Sigmoid colon (tissue), 7 donors: ENCODE data around the gene FOXN4. TPM values are rescaled to one million over a fixed set of nuclear protein-coding genes. Genes with fewer than 3 reads are reported as not detected.

Experiments
- DNase-seq: peaks from one replicate; pipeline ENCODE4 v3.0.0-alpha.2; 2019
- H3K27ac ChIP-seq, 4 donors: fragments of 200-600 bp; sonication (generic); one replicate each; pipeline ENCODE4 v1.5.1; 2016 to 2019; ENCODE audit warnings: mild to moderate bottlenecking in 1 of 4
- H3K27me3 ChIP-seq, 3 donors: fragments of 200-600 bp; sonication (generic); one replicate each; pipeline ENCODE4 v1.5.1; 2019; ENCODE audit warnings: mild to moderate bottlenecking in 1 of 3
- H3K36me3 ChIP-seq, 4 donors: fragments of 200-600 bp; sonication (generic); one replicate each; pipeline ENCODE4 v1.5.1; 2016 to 2019
- H3K4me1 ChIP-seq, 4 donors: fragments of 200-600 bp; sonication (generic); one replicate each; pipeline ENCODE4 v1.5.1; 2017 to 2019
- H3K4me3 ChIP-seq, 4 donors: fragments of 200-600 bp; sonication (generic); one replicate each; pipeline ENCODE4 v1.5.1; 2017 to 2019; ENCODE audit warnings: mild to moderate bottlenecking in 2 of 4, moderate library complexity in 1 of 4
- H3K9me3 ChIP-seq, 4 donors: fragments of 200-600 bp in 3 of 4; sonication (generic) in 3 of 4; one replicate each; pipeline versions ENCODE4 v1.5.1 to v1.6.1; 2013 to 2019
- EP300 ChIP-seq, 4 donors: sonication (generic); formaldehyde crosslinking; IDR thresholded peaks; one replicate each; pipeline ENCODE4 v1.6.1; 2017; ENCODE audit warnings: antibody characterized with exemption in 4 of 4
- POLR2A ChIP-seq, 2 donors: fragments of 450-650 bp; IDR thresholded peaks; one replicate each; pipeline ENCODE4 v1.6.1; 2016; ENCODE audit warnings: antibody characterized with exemption in 2 of 2, mild to moderate bottlenecking in 2 of 2, moderate library complexity in 2 of 2
- POLR2AphosphoS5 ChIP-seq, 4 donors: sonication (generic); formaldehyde crosslinking; IDR thresholded peaks; one replicate each; pipeline ENCODE4 v1.6.1; 2017; ENCODE audit warnings: antibody characterized with exemption in 4 of 4
- WGBS, 2 donors: extraction: QIAGEN DNeasy Blood & Tissue Kit; methylation state at CpG; one replicate each; pipeline ENCODE4 v1.1.7; 2013; 5-methylcytosine and 5-hydroxymethylcytosine counted together
- intact Hi-C: fragments of 100-400 bp; cut with DNase I; formaldehyde crosslinking; loops from one replicate; pipeline ENCODE4 v1.15.1; 2023
- polyA plus RNA-seq, 3 donors: library from polyadenylated mRNA; stranded (reverse); fragments of 200-250 nt; gene quantifications; one replicate each; pipeline ENCODE4 v1.2.3, GENCODE V29; 2013
- total RNA-seq, 4 donors: library from RNA; depleted of rRNA; stranded (reverse); fragments of >200 nt; gene quantifications; one replicate each; pipeline ENCODE4 v1.1.0, GENCODE V29; 2016
- TF ChIP-seq, protein P1 (sequence below), 4 experiments: fragments of 450-650 bp in 3 of 4; fragments of 200-600 bp in 1 of 4; IDR thresholded peaks; one replicate each; pipeline ENCODE4 v1.5.1; 2016 to 2019; ENCODE audit warnings: antibody characterized with exemption in 4 of 4, mild to moderate bottlenecking in 3 of 4, moderate library complexity in 2 of 4
- donor health status: healthy with polysubstance abuse.
- donor health status: Bipolar disorder and iron deficiency.
- donor health status: healthy.

FOXN4 gene
- total and polyA plus RNA-seq, 7 donors = 0.06 to 1.9 (median 0.41) TPM; not detected in 4

- no peak overlapping the region for H3K4me3 ChIP-seq
- H3K9me3 ChIP-seq = no peaks in the 10 kb centered on the region
- intact Hi-C loops = no loop called here
- TF ChIP-seq, protein P1, sequence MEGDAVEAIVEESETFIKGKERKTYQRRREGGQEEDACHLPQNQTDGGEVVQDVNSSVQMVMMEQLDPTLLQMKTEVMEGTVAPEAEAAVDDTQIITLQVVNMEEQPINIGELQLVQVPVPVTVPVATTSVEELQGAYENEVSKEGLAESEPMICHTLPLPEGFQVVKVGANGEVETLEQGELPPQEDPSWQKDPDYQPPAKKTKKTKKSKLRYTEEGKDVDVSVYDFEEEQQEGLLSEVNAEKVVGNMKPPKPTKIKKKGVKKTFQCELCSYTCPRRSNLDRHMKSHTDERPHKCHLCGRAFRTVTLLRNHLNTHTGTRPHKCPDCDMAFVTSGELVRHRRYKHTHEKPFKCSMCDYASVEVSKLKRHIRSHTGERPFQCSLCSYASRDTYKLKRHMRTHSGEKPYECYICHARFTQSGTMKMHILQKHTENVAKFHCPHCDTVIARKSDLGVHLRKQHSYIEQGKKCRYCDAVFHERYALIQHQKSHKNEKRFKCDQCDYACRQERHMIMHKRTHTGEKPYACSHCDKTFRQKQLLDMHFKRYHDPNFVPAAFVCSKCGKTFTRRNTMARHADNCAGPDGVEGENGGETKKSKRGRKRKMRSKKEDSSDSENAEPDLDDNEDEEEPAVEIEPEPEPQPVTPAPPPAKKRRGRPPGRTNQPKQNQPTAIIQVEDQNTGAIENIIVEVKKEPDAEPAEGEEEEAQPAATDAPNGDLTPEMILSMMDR (IDR thresholded peaks at IDR 0.05) = no peak
- TF ChIP-seq POLR2AphosphoS5 (IDR thresholded peaks at IDR 0.05) (no peak), POLR2A (IDR thresholded peaks at IDR 0.05) (no peak), EP300 (IDR thresholded peaks at IDR 0.05) (no peak)
- no peak for DNase-seq
- H3K36me3 ChIP-seq = peaks cover 53 to 97% (median 61%) of the 10 kb centered on the region in 4 donors
- H3K27me3 ChIP-seq = no peaks in the 10 kb centered on the region
- no peak overlapping the region for H3K27ac ChIP-seq
- H3K4me1 ChIP-seq = peaks cover 0 to 25% (median 18%) of the 10 kb centered on the region in 4 donors
- WGBS, 2 donors = 95 to 96% methylated on average over 3 of the region's 3 CpGs
These were observed 45.6 kb downstream of the FOXN4 start for GRCh38 chr12:109263439-109263838.

- WGBS, 2 donors = 87 to 91% methylated on average over 2 of the region's 2 CpGs
- peaks cover 60 to 97% (median 64%) of the 10 kb centered on the region in 4 donors for H3K36me3 ChIP-seq
- intact Hi-C loops = no loop called here
These were observed 47.1 kb downstream of the FOXN4 start for GRCh38 chr12:109261939-109262338.

GRCh38 chr12:109261087-109261486 is 48.0 kb downstream of the FOXN4 start:
- Histone ChIP-seq H3K27me3 (no peaks in the 10 kb centered on the region), H3K36me3 (peaks cover 66 to 97% (median 67%) of the 10 kb centered on the region in 4 donors), H3K4me3 (no peak overlapping the region), H3K27ac (no peak overlapping the region), H3K4me1 (peaks cover 0 to 22% (median 14%) of the 10 kb centered on the region in 4 donors), H3K9me3 (no peaks in the 10 kb centered on the region)
- DNase-seq = no peak
- WGBS, 2 donors = 95 to 97% methylated on average over 1 of the region's 1 CpG
- TF ChIP-seq POLR2AphosphoS5 (IDR thresholded peaks at IDR 0.05) (no peak), EP300 (IDR thresholded peaks at IDR 0.05) (no peak), POLR2A (IDR thresholded peaks at IDR 0.05) (no peak)
- TF ChIP-seq, protein P1 (IDR thresholded peaks at IDR 0.05) = no peak
- intact Hi-C loops = no loop called here

More at GRCh38 chr12:109261939-109262338, 47.1 kb downstream of the FOXN4 start:
- TF ChIP-seq, protein P1 (IDR thresholded peaks at IDR 0.05) = no peak
- TF ChIP-seq POLR2A (IDR thresholded peaks at IDR 0.05) = no peak
- TF ChIP-seq POLR2AphosphoS5 (IDR thresholded peaks at IDR 0.05) = no peak
- no peak for TF ChIP-seq EP300 (IDR thresholded peaks at IDR 0.05)
- no peak overlapping the region for H3K27ac ChIP-seq
- H3K27me3 ChIP-seq = no peaks in the 10 kb centered on the region
- no peak overlapping the region for H3K4me3 ChIP-seq
- DNase-seq = no peak
- H3K9me3 ChIP-seq = no peaks in the 10 kb centered on the region
- H3K4me1 ChIP-seq = peaks cover 0 to 25% (median 18%) of the 10 kb centered on the region in 4 donors

- Histone ChIP-seq H3K27ac (no peak overlapping the region), H3K36me3 (peaks cover 64 to 97% (median 72%) of the 10 kb centered on the region in 4 donors), H3K4me3 (no peak overlapping the region), H3K9me3 (no peaks in the 10 kb centered on the region), H3K27me3 (no peaks in the 10 kb centered on the region), H3K4me1 (peaks cover 0 to 6% (median 2%) of the 10 kb centered on the region in 4 donors)
- no peak for TF ChIP-seq EP300 (IDR thresholded peaks at IDR 0.05)
- TF ChIP-seq POLR2AphosphoS5 (IDR thresholded peaks at IDR 0.05) = no peak
- TF ChIP-seq, protein P1 (IDR thresholded peaks at IDR 0.05) = no peak
- TF ChIP-seq POLR2A (IDR thresholded peaks at IDR 0.05) = no peak
- DNase-seq = peak; percentile 6
- intact Hi-C loops = no loop called here
- 50 to 89% methylated on average over 1 of the region's 1 CpG for WGBS, 2 donors
These were observed 49.6 kb downstream of the FOXN4 start for GRCh38 chr12:109259545-109259895.
